ENCODE data around the gene PARVB. TPM values are rescaled to one million over a fixed set of nuclear protein-coding genes. Genes with fewer than 3 reads are reported as not detected.

PARVB gene
- total RNA-seq, 1 donor = 29.3 TPM

GRCh38 chr22:44067033-44067432 is 42.9 kb downstream of the PARVB start:
- no peaks in the 10 kb centered on the region for H3K4me1 ChIP-seq (ENCODE audit: insufficient read depth, low read length)
- TF ChIP-seq, protein P1, sequence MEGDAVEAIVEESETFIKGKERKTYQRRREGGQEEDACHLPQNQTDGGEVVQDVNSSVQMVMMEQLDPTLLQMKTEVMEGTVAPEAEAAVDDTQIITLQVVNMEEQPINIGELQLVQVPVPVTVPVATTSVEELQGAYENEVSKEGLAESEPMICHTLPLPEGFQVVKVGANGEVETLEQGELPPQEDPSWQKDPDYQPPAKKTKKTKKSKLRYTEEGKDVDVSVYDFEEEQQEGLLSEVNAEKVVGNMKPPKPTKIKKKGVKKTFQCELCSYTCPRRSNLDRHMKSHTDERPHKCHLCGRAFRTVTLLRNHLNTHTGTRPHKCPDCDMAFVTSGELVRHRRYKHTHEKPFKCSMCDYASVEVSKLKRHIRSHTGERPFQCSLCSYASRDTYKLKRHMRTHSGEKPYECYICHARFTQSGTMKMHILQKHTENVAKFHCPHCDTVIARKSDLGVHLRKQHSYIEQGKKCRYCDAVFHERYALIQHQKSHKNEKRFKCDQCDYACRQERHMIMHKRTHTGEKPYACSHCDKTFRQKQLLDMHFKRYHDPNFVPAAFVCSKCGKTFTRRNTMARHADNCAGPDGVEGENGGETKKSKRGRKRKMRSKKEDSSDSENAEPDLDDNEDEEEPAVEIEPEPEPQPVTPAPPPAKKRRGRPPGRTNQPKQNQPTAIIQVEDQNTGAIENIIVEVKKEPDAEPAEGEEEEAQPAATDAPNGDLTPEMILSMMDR (IDR thresholded peaks at IDR 0.05; ENCODE audit: extremely low read depth, low read depth, low read length) = no peak
- peak; percentile 53 for DNase-seq (ENCODE audit: insufficient read length, low spot score, missing footprints)
- peaks cover 13% of the 10 kb centered on the region for H4K20me1 ChIP-seq (ENCODE audit: insufficient read depth, low read length)
- no peaks in the 10 kb centered on the region for H3K36me3 ChIP-seq (ENCODE audit: insufficient read depth, low read length)
- H3K4me3 ChIP-seq (ENCODE audit: insufficient read depth, low read length) = no peak overlapping the region
- no peaks in the 10 kb centered on the region for H3K9me3 ChIP-seq (ENCODE audit: low read depth, low read length)
- H3K27ac ChIP-seq (ENCODE audit: low read depth, low read length) = no peak overlapping the region
- H3K27me3 ChIP-seq (ENCODE audit: insufficient read depth, low read length) = no peaks in the 10 kb centered on the region
- peaks cover 2% of the 10 kb centered on the region for H3K79me2 ChIP-seq (ENCODE audit: insufficient read depth, low read length)
- no peak overlapping the region for H2AFZ ChIP-seq (ENCODE audit: low read length)
- no peak overlapping the region for H3K4me2 ChIP-seq (ENCODE audit: insufficient read depth, low read length)

DNA sequence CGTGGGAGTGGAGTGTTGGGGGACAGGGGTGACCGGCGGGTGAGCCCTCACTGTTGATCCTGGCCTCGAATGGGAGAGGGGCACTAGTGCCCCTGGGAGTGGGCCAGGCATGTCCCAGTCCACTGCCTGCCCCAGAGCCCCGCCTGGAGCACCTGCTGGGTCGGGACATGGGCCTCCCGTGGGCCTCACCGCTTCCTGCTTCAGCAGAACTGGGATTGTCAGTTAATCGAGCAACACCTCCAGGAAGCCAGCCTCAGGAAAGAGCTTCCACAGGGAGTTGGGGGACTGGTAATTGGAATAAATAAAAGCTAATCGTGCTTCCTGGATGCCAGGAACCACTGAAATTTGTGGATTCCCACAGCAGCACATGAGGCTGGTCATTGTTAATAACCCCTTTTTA is 43.8 kb downstream of the PARVB start:
- peaks cover 15% of the 10 kb centered on the region for H4K20me1 ChIP-seq (ENCODE audit: insufficient read depth, low read length)

DNA sequence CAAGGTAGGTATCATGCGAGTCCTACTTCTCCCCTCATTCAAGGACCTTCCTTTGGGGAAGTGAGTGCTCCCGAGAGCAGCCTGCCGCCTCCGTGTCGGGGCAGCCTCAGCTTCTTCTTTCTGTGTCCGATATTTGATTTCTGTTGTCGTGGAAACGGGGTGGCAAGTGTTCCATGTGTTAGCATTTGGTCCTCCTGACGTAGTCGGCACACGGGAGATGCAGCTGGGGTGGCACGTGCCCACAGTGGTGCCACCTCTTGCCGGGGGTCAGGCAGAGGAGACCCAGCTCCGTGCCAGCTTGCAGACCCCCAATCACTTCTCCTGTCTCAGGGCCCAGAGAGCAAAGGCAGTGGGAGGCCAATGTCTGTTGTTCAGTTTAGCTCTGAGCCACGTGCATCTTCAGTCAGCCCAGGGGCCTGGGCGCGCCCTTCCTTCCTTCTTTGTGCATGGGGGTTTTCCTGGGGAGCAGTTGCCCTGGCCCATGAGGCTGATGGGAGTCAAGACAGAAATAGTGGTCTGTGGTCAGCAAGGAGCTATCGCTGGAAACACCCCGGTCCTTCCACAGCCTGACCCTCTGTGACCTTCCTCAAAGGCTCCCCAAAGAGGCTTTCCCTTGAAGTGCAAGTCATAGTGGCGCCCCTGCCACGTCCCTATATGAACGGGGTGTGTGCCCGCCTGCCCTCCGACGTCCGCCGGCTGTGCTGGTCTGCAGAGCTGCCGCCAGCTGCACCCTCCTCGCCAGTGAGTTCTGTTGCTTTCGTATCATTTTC is 44.5 kb downstream of the PARVB start:
- Histone ChIP-seq H3K4me2 (ENCODE audit: insufficient read depth, low read length) (no peak overlapping the region), H3K4me3 (ENCODE audit: insufficient read depth, low read length) (no peak overlapping the region), H3K9me3 (ENCODE audit: low read depth, low read length) (no peaks in the 10 kb centered on the region), H3K27ac (ENCODE audit: low read depth, low read length) (no peak overlapping the region), H4K20me1 (ENCODE audit: insufficient read depth, low read length) (peaks cover 13% of the 10 kb centered on the region), H3K27me3 (ENCODE audit: insufficient read depth, low read length) (no peaks in the 10 kb centered on the region), H3K79me2 (ENCODE audit: insufficient read depth, low read length) (peaks cover 2% of the 10 kb centered on the region), H2AFZ (ENCODE audit: low read length) (no peak overlapping the region), H3K4me1 (ENCODE audit: insufficient read depth, low read length) (no peaks in the 10 kb centered on the region), H3K36me3 (ENCODE audit: insufficient read depth, low read length) (no peaks in the 10 kb centered on the region)
- TF ChIP-seq, protein P1 (IDR thresholded peaks at IDR 0.05; ENCODE audit: extremely low read depth, low read depth, low read length) = no peak
- DNase-seq (ENCODE audit: insufficient read length, low spot score, missing footprints) = peak; percentile 48

More for the DNA sequence above, 43.8 kb downstream of the PARVB start:
- Histone ChIP-seq H3K27ac (ENCODE audit: low read depth, low read length) (no peak overlapping the region), H2AFZ (ENCODE audit: low read length) (no peak overlapping the region), H3K9me3 (ENCODE audit: low read depth, low read length) (no peaks in the 10 kb centered on the region), H3K27me3 (ENCODE audit: insufficient read depth, low read length) (no peaks in the 10 kb centered on the region), H3K4me1 (ENCODE audit: insufficient read depth, low read length) (no peaks in the 10 kb centered on the region), H3K4me3 (ENCODE audit: insufficient read depth, low read length) (no peak overlapping the region), H3K79me2 (ENCODE audit: insufficient read depth, low read length) (peaks cover 2% of the 10 kb centered on the region), H3K36me3 (ENCODE audit: insufficient read depth, low read length) (no peaks in the 10 kb centered on the region), H3K4me2 (ENCODE audit: insufficient read depth, low read length) (no peak overlapping the region)
- DNase-seq (ENCODE audit: insufficient read length, low spot score, missing footprints) = no peak
- TF ChIP-seq, protein P1 (IDR thresholded peaks at IDR 0.05; ENCODE audit: extremely low read depth, low read depth, low read length) = no peak

DNA sequence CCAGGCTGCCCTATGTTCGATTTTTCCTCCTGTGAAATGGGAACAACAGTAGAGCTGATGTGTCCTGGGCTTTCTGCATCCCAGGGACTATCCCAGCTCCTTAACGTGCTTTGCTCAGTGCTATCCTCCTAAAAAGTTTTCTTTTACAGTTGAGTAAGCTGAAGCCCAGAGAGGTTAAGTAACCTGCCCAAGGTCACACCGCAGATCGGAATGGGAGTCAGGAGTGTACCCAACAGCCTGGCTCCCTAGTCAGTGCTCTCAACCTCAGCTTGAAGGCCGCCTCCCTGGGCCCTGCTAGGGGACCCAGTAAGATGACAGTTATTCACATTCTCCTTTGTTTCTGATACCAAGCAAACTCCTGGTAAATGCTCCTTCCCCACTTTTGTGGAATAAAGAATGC is 45.9 kb downstream of the PARVB start:
- Histone ChIP-seq H3K27ac (ENCODE audit: low read depth, low read length) (no peak overlapping the region), H2AFZ (ENCODE audit: low read length) (no peak overlapping the region), H3K36me3 (ENCODE audit: insufficient read depth, low read length) (no peaks in the 10 kb centered on the region), H3K4me2 (ENCODE audit: insufficient read depth, low read length) (no peak overlapping the region), H3K4me1 (ENCODE audit: insufficient read depth, low read length) (no peaks in the 10 kb centered on the region), H3K4me3 (ENCODE audit: insufficient read depth, low read length) (no peak overlapping the region), H3K79me2 (ENCODE audit: insufficient read depth, low read length) (peaks cover 2% of the 10 kb centered on the region), H3K27me3 (ENCODE audit: insufficient read depth, low read length) (no peaks in the 10 kb centered on the region), H3K9me3 (ENCODE audit: low read depth, low read length) (no peaks in the 10 kb centered on the region), H4K20me1 (ENCODE audit: insufficient read depth, low read length) (peaks cover 12% of the 10 kb centered on the region)
- TF ChIP-seq, protein P1 (IDR thresholded peaks at IDR 0.05; ENCODE audit: extremely low read depth, low read depth, low read length) = no peak
- DNase-seq (ENCODE audit: insufficient read length, low spot score, missing footprints) = no peak

Measured in osteoblast (primary cell).